Measurements from ENCODE around the gene VASH1.

- TF ChIP-seq ZNF549 (tag by site-specific recombination; IDR thresholded peaks at IDR 0.05) = no peak
- no peak for TF ChIP-seq ZNF830 (tag by site-specific recombination; IDR thresholded peaks at IDR 0.05; ENCODE audit: low read depth)
- TF ChIP-seq ZNF530 (tag by site-specific recombination; IDR thresholded peaks at IDR 0.05; ENCODE audit: low read depth) = no peak
- TF ChIP-seq CTCF (tag by site-specific recombination; IDR thresholded peaks at IDR 0.05) = no peak
- no peak for TF ChIP-seq YY1 (tag by site-specific recombination; IDR thresholded peaks at IDR 0.05)
- no peak for TF ChIP-seq ZBTB7A (tag by site-specific recombination; IDR thresholded peaks at IDR 0.05; ENCODE audit: low read depth)
- TF ChIP-seq HOXA7 (CRISPR knock-in tag; IDR thresholded peaks at IDR 0.05; ENCODE audit: borderline replicate concordance) = no peak
- TF ChIP-seq ZNF518A (tag by site-specific recombination; conservative IDR thresholded peaks at IDR 0.05; ENCODE audit: low read depth) = no peak
- no peak for TF ChIP-seq ZNF175 (tag by site-specific recombination; IDR thresholded peaks at IDR 0.05)
- no peak for TF ChIP-seq ZBTB21 (tag by site-specific recombination; IDR thresholded peaks at IDR 0.05)
- no peak for TF ChIP-seq ZNF514 (tag by site-specific recombination; IDR thresholded peaks at IDR 0.05)
- TF ChIP-seq ZBTB10 (tag by site-specific recombination; IDR thresholded peaks at IDR 0.05) = no peak
- no peak for TF ChIP-seq ZNF707 (tag by site-specific recombination; IDR thresholded peaks at IDR 0.05)
Observed at GRCh38 chr14:76717508-76718290, 43.6 kb upstream of the VASH1 start.
